ENCODE data around the gene ZBTB3.

DNA sequence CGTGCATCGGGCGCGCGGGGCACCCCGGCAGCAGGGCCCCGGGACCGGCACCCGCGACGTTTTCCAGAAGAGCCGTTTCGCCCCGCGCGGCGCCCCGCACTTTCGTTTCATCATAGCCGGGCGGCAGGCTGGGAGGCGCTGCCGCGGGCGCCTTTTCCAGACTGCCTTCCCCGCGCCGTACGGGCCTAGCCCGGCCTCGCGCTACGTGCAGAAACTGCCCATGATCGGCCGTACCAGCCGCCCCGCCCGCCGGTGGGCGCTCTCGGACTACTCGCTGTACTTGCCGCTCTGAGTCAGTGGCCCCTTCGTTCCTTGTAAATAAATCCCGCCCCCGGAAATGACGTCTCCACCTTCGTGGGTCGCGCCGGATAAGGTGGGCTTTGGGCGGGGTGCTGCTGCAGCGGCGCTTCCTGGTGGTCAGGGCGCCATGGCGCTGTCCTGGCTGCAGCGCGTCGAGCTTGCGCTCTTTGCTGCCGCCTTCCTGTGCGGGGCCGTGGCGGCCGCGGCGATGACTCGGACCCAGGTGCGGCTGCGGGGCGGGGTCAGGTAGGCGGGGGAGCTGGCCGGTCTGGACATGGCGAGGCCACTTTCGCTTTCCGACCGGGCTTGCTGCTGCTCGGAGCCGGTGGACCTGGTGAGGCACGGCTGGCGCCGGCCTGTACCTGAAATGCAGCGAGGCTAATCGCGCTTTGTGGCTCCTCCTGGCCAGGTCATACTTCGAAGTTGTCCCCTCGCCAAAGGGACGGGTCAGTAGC, 33.2 kb upstream of the ZBTB3 start, which contains the start of gene TMEM179B:
- TF ChIP-seq, protein P1, sequence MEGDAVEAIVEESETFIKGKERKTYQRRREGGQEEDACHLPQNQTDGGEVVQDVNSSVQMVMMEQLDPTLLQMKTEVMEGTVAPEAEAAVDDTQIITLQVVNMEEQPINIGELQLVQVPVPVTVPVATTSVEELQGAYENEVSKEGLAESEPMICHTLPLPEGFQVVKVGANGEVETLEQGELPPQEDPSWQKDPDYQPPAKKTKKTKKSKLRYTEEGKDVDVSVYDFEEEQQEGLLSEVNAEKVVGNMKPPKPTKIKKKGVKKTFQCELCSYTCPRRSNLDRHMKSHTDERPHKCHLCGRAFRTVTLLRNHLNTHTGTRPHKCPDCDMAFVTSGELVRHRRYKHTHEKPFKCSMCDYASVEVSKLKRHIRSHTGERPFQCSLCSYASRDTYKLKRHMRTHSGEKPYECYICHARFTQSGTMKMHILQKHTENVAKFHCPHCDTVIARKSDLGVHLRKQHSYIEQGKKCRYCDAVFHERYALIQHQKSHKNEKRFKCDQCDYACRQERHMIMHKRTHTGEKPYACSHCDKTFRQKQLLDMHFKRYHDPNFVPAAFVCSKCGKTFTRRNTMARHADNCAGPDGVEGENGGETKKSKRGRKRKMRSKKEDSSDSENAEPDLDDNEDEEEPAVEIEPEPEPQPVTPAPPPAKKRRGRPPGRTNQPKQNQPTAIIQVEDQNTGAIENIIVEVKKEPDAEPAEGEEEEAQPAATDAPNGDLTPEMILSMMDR (IDR thresholded peaks at IDR 0.05), result peak in 1 of 3 donors; percentile 9
- peak in 1 of 2 donors; percentile 87 for TF ChIP-seq POLR2A (IDR thresholded peaks at IDR 0.05)
